Measurements from ENCODE around the gene MTFR1L. TPM values are rescaled to one million over a fixed set of nuclear protein-coding genes. Genes with fewer than 3 reads are reported as not detected.

MTFR1L gene
- 77.1 TPM for total RNA-seq

DNA sequence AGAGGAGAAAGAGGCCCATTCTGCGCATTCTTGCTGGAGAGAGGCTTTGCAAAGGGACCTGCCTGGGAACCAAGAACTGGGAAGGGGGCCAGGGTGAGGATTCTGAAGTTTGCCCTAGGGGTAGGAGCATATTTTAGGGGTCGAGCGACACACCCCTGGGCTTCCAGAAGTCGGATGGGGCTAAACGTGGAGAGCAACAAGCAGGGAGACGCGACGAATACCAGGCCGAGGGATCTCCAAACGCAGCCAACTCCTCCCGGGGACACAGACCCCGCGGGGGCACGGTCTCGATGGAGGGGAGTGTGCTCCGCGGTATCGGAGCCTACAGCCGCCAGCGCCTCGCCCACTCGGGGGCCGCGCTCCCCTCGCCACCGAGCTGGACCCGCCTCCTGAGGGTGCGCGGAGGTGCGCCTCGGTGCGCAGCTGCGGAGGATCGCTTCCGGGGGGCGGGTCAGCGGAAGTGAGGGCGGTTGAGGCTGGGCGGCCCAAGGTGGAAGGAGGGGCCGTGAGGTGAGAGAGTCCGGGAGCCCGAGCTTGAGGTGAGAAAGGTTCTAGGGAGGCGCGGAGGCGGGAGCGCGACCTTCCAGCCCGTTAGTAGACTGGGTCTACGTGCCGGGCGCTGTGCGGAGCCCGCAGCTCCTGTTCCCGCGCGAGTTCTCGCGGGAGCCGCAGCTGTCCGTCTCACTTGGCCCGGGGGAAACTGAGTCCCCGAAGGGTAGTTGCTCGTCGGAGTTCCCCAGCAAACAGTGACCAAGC lies at the start of gene MTFR1L:
Gene MTFR1L, plus strand, starts transcription at position 464 of the 756 bp plus-strand sequence. CDS start 3,151 bp downstream, outside the sequence.
- DNase-seq (ENCODE audit: low spot score): peak; percentile 89

DNA sequence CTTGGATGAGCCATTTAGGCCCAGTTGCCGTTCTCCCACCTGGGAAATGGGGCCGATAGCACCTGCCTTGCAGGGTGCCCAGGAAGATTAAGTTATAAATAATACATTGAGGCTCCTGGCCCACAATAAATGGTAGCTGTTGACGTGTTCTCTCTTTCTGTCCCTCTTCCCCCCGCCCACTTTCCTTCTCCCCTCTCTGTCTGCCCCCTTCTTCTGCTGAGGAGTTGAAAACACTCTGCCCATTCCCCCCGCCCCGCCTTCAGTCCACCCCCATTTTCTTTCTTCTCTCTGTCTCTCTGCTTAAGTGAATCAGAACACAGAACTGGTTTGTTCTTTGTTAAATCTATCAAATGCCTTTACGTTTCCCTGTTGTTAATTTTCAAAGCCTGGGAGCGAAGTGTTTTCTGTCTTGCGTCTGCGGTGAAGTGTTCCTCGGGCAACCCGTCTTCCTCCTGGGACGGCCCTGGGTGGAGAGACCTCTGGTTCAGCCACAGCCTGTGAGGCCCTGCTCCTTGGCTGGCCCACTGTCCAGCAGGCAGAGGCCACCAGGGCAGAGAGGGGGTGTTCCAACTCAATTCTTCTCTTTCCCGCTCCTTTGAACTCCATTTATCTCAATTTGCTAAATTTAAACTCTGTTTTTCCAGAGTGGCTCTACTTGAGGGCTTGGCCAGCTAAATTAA lies 49.1 kb upstream of the MTFR1L start:
- no peak for DNase-seq (ENCODE audit: low spot score)

DNA sequence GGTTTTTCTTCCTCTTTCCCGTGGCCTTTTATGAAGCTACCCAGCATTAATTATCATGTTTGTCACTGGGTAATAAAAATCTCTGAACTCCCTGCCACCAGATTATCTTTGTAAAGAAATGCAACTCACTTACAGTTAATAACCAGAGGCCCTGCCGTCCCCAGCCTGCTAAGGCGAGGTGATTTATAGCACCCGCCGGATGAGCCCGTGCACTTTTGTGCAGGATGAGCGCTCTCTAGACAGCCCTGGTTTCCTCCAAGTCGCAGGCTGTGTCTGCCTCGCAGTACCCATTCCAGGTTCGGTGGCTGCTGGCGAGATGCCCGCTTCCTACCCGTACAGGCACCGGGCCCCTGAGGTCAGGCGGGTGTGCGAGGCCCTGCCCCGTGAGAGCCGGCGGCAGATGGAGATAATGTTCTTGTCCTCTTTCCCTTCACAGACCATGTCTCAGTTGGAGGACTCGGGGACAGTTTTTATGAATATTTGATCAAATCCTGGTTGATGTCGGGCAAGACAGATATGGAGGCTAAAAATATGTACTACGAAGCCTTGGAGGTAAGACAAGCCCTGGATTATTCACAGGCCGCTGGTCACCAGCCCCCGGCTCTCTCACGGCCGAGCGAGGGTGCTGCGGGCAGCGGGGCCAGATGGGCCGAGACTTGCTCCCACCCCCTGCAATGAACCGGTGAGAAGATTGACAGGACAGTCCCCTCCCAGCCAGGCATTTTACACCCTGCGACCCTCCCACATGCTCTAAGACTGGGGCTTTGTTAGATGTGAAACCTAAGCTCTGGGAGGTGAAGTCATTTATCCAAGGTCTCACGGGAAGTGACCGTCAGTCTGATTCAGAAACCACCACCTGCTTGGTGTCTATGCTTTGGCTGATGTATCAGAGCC lies 48.3 kb upstream of the MTFR1L start:
- DNase-seq (ENCODE audit: low spot score): peak; percentile 42

DNA sequence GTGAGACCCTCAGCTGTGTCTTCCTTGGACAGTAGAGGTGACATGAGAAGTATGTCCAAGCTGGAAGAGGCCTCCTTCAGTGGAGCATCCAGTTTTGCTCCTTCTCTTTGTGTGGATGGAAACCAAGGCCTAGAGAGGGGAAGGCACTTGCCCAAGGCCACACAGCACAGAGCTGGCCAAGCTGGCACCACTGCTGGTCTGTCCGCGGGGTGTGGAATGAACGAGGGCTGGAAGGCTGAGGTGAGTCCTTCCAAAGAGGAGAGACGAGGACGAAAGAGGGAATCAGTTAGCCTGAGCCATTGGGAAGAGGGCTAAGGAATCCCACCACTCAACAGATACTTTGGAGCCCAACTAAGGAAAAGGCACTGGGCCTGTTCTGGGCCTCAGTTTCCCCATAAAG lies 47.6 kb upstream of the MTFR1L start:
- DNase-seq (ENCODE audit: low spot score): no peak

DNA sequence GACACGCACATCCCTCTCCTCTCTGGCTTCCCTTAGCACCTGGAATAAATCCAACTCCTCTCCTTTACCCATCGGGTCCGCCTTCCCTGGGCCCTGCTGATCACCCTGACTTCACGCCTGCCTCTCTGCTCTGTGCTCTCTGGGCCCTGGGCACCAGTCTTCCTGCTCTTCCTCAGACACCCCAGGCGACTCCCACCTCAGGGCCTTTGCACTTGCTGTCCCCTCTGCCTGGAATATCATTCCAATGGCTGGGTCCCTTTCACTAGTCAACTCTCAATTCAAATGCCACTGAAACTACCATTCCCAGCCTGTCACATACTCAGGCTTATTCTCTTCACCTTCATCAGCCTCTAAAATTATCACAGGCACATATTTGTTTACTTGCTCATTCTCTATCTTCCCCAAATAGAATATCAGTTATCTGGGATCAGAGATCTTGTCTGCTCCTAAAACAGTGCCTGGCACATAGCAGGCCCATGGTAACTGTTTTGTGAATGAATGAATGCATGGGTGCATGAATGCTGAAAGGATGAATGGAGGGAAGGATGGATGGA lies 47.0 kb upstream of the MTFR1L start:
- DNase-seq (ENCODE audit: low spot score): no peak

DNA sequence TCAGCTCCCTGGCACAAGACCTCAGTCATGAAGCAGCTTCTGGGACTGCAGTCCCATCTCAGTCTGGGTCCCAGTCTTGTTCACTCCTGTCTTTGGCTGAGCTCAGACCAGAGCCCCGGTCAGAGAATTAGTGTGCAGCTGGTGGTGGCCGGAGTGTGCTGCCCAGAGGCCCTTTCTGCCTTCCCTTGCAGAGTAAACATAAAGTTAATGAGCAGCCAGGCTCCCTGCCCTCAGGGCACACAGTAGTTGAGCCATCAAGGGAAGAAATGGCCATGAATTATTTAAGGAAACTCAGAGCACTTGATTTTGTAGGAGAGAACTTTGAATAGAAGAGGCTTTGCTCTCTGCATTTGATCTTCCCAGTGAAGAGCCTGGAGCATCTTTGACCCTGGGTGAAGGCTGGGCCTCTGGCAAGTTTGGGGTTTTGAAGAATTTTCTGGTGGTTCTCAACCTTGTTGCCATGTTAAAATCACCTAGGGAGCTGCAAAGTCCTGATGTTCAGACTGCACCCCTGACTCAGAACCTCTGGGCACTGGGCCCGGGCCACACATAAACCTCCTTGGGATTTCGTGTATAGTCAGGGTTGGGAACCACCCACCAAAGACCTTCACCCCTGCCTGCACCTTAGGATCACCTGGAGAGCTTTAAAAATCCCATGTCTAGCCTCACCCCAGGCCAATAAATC lies 46.2 kb upstream of the MTFR1L start:
- peak; percentile 74 for DNase-seq (ENCODE audit: low spot score)

DNA sequence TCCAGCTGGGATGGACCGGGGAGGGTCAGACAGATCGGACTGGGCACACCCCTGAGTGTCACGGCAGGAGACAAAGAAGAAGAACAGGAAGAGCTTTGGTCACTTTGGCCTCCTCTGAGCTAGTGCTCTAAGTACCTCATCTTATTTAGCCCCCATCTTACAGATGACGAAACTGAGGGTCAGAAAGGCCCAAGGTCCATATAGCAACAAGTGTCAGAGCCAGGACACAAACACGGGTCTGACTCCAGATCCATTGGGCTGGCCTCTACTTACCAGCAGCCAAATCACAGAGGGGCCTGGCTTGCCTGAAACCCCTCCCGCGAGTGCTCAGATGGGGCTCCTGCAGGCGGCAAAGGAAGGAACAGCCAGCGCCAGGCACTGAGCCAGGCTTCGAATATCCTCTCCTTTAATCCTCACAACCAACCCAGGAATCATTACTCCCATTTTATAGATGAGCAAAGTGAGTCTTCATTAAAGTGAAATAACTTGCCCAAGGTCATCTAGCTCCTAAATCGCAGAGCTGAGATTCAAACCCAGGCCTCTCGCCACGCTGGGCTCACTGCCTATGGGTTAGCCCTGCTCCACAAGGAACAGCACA lies 45.4 kb upstream of the MTFR1L start:
- DNase-seq (ENCODE audit: low spot score): no peak

DNA sequence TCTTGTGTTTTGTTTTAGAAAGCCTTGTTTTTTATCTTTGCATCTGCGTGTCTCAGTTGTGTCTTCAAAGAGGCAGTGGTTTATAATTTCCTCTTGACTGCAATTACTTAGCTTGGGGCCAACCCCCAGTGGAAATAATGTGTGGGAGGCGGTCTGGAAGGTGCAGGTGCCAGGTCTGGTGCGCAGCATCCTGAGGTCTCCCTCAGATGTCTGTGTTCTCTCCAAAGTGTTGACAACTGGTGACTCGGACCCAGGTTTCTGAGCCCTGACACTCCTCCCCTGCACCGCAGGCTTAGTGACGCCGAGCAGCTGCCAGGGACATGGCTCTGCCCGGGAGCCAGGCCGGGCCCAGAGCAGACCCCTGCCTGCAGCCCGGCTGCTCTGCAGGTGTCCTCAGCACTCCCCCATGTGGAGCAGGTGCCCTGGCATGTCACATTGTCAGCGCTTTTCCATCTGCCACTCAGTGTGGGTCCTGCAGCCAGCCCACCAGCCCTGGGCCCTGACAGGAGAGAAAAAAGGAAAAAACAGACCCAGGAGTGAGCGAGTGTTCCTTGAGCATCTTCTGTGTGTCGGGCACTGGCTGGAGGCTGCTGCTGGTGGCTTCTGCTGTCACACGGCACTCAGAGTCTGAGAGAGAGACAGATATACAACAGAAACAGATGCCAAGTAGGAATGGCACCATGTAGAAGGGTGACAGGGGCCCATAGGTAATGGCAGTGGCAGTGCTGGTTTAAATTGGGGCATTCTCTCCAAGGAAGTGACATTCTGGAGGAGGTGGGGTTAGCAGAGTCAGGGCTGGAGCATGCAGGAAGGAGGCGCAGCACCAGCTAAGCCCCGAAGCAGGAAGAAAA lies 44.6 kb upstream of the MTFR1L start:
- DNase-seq (ENCODE audit: low spot score): no peak

DNA sequence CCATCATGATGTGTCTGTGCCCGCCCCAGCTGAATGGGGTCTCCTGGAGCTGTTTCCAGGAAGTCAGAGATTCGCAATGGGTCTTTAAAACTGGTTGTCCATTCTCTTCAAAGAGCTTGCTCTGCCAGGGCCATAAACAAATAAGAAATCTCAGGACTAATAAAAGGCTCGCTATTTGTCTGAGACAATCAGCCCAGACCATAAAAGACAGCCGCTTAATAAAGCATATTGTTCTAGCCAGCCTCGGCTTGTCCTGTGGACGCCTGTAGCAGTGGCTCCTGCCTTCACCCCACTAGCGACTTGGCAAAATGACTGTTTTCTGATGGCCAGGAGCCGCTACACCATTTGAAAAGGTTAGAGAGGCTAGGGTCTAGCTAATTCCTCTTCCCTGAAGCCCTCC lies 40.4 kb upstream of the MTFR1L start:
- DNase-seq (ENCODE audit: low spot score): no peak

DNA sequence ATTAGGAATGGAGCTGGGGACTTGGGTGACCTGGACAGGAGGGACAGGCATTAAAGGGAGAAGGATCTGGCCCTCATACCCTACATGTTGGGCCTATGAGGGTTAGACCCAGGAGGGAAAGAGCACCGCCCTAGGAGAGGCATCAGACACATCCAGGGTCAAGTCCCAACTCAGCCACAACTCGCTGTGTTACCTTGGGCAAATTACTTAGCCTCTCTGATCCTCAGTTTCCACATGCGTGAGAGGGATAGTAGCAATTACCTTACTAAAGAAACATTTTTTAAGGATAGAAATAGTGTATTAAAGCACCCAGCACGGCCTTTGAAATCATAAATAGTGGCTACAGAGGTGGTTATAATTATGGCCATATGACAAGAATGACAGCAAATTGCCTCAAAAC lies 39.9 kb upstream of the MTFR1L start:
- no peak for DNase-seq (ENCODE audit: low spot score)

DNA sequence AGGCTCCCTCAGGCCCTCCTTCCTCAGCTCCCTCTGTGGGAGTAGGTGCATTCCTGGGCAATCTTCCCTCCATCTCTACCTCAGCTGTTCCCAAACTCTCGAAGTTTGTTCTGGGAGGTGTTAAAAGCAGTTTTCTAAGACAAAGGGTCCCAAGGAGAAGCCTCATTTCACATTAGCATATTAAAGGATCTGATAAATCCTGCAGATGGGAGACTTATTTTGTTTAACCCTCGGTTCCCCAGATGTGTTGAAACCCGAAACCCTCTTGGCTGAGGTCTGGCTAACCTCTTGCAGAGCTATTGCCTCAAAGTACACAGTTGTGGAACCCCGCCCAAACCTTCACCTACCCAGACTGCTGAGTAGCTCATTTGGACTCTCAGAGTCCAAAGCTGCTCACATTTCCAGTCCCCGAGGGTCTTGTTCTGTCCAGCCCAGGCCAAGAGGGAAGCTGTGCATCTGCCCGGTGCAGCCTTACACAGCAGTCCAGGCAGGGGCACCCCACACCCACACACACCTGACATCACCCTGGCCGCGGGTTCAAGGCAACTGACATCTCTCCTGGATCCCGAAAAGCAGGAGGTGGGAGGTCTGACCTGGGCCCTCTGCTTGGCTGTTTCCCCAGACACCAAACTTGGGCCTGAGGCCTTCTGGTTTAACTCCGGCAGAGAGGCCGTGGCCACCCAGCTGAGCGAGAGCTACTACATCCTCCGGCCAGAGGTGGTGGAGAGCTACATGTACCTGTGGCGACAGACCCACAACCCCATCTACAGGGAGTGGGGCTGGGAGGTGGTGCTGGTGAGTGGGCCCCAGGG lies 39.2 kb upstream of the MTFR1L start:
- no peak for DNase-seq (ENCODE audit: low spot score)

DNA sequence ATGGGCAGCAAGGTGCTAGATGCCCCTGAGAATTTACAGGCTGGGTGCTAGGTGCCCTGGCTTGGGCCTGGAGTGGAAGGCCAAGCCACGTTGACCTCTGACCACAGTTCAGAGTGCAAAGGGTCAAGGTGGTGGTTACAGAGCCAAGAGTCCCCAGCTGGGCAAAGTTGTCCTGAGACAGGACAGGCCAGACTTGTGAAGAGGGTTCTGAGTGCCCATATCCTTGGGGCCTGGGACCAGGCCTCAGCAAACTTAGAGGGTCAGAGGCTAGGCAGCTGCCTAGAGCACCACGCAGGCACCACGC lies 38.7 kb upstream of the MTFR1L start:
- no peak for DNase-seq (ENCODE audit: low spot score)

DNA sequence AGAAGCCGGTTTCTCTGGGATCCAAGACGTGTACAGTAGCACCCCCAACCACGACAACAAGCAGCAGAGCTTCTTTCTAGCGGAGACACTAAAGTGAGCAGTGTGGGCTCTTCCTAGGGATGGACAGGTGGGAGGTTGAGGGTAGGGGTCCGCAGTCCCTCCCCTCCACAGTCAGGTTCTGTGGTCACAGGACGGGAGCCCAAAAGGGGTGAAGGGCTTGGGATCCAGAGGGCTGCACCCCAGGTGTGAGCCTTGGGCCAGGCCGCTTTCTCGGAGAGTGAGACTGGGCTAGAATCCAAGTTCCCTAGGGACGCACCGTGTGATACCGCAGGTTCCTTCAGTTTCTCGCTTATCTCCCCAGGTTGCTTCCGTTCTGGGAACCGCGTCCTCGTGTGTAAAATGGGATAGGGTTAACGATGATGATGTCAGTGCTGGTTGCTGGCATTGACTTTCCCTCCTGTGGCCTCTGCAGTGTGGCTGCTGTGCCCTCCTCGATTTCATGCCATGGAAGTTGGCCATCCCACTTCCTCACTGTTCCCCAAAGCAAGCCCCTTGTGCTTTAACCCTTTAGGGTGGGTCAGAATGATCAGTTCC lies 37.0 kb upstream of the MTFR1L start:
- no peak for DNase-seq (ENCODE audit: low spot score)

DNA sequence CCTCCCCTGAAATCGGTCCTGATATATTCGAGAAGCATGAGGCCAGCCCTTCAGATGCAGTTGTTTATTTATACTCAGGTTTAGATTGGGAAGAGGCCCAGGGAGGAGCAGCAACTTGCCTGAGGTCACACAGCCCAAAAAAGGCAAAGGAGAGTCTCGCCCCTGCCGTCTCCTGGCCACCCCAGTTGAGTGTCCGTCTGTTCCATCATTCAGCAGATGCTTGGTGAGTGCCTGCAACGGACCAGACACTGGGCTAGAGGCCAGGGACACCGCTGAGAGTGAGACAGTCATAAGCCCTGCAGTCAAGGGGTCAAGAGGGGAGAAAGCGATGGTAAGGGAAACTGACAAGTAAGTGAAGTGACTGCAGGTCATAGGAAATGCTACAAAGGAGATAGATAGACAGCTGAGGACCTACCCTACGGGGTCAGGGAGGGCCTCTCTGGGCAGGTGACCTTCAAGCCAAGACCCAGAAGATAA lies 35.1 kb upstream of the MTFR1L start:
- no peak for DNase-seq (ENCODE audit: low spot score)

DNA sequence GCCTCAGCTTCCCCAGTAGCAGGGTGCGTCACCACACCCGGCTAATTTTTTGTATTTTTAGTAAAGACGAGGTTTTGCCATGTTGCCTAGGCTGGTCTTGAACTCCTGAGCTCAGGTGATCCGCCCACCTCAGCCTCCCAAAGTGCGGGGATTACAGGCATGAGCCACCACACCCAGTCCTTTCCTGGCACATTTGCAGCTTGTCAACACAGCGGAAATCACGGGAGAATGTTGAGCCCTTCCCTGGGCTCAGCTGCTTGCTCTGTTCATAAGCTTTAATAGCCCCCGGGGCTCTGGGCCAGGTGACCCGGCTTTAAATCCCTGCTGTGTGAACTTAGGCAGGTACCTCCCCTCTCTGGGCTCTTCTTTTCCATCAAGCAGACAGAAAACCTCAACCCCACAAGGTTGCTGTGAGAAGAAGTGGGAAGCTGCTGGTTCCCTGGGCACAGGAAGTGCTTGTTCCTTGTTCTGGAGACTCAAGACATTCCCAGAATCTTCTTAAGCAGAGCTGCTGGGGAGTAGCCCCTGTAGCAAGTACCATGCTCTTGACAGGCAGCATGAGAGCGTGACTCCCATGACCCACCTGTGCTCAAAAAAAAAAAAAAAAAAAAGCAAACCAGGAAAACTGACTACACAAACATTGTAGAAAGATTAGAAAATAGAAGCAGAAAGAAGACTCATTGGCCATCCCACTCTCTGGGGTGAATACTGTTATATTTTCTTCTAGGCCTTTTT lies 34.3 kb upstream of the MTFR1L start:
- no peak for DNase-seq (ENCODE audit: low spot score)

DNA sequence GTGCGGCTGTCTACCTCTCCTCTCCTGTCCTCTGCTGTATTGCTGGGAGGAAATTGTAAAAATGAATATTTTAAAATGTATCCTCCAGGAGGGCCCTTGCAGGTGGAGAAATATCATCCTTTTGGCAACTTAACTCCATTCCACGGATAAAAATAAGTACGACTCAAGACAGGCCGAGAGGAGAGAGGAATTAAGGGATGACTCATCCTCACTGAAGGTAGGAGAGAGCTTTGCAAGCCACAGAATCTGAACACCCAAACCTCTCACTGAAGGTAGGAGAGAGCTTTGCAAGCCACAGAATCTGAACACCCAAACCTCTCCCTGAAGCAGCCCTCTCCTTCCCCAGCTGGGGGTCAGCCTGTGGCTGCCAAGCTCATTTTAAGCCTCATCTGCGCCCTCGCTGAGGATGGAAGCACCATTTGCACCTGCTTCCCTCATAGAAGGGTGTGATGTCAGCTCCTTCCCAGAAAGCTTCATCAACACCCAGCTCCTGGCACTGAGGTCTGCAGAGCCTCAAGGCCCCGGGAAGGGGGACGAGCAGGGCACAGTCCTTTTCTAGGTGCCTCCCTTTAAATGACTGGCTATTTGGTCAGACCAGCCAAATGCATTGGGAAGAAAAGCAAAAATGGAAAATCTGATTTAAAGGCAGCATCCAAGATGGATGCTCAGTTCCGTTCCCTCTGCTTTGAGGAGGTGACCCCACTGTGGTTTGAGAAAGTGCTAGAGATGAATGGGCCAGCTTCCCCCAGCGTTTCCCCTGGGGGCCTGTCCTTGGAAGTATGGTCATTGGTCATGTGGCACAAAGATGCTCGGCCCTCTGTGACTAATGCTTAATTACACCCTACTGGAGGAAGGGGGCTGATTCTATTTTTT lies 32.6 kb upstream of the MTFR1L start:
- no peak for DNase-seq (ENCODE audit: low spot score)

DNA sequence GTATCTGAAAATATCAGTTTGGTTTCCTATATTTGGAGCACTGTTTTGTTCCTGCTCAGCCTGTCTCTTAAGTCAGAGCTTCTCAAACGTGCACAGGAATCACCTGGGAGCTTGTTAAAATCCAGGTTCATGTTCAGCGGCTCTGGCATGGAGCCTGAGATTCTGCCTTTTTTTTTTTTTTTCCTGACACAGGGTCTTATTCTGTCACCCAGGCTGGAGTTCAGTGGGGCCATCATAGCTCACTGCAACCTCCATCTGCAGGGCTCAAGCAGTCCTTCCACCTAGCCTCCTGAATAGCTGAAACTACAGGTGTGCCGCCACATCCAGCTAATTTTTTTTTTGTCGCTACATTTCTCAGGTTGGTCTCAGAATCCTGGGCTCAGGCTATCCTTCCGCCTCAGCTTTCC lies 32.0 kb upstream of the MTFR1L start:
- no peak for DNase-seq (ENCODE audit: low spot score)

All from mucosa of gallbladder (tissue), 1 donor.